A673 (cell line): ENCODE results near the gene UNK. TPM values are rescaled to one million over a fixed set of nuclear protein-coding genes. Genes with fewer than 3 reads are reported as not detected.
"Not testable (repeated sequence)": the region's sequence is repeated elsewhere in the genome, so short reads cannot be mapped to it uniquely, and the experiment has no call there.

Experiments used
- BruUV-seq: library from RNA; stranded (reverse); fragments of 400-500 nt; replicated peaks from 2 replicates; lab custom pipeline; 2021; lab: Mats Ljungman, UMichigan
- CTCF ChIA-PET: fragments of 300-600 bp; sonication (Branson Sonifier 250); formaldehyde crosslinking; loops from one replicate; lab custom pipeline; 2022; ENCODE audit warnings: antibody characterized with exemption; lab: Charles Lee
- POLR2A ChIA-PET: fragments of 300-600 bp; sonication (Branson Sonifier 250); formaldehyde crosslinking; loops from one replicate; lab custom pipeline; 2022; ENCODE audit warnings: antibody characterized with exemption; ENCODE audit not compliant: low non-redundant PET; lab: Charles Lee
- DNase-seq: peaks from one replicate; pipeline ENCODE4 v3.0.0-alpha.2; 2015; ENCODE audit warnings: low spot score
- H3K27ac ChIP-seq: fragments of 200-600 bp; sonication (generic); 2 replicates; pipeline ENCODE4 v1.5.1; 2016; ENCODE audit warnings: mixed run types, low read depth, mild to moderate bottlenecking, mixed read lengths, antibody characterized with exemption, low read length; ENCODE audit not compliant: poor library complexity, severe bottlenecking
- H3K27me3 ChIP-seq: fragments of 200-600 bp; sonication (generic); replicated peaks from 2 replicates; pipeline ENCODE4 v1.6.1; 2017; ENCODE audit warnings: mixed run types, low read depth, mild to moderate bottlenecking, mixed read lengths, antibody characterized with exemption, low read length; ENCODE audit not compliant: insufficient read depth, poor library complexity
- H3K36me3 ChIP-seq: fragments of 200-600 bp; sonication (generic); 2 replicates; pipeline ENCODE4 v1.6.1; 2016; ENCODE audit warnings: mixed run types, mild to moderate bottlenecking, mixed read lengths, antibody characterized with exemption, low read length; ENCODE audit not compliant: insufficient read depth, poor library complexity, severe bottlenecking
- H3K4me1 ChIP-seq: fragments of 200-600 bp; sonication (generic); 2 replicates; pipeline ENCODE4 v1.6.1; 2017; ENCODE audit warnings: mixed run types, mild to moderate bottlenecking, mixed read lengths, antibody characterized with exemption, low read length; ENCODE audit not compliant: insufficient read depth, poor library complexity, severe bottlenecking
- H3K4me3 ChIP-seq: fragments of 200-600 bp; sonication (generic); 2 replicates; pipeline ENCODE4 v1.5.1; 2016; ENCODE audit warnings: low read depth, mixed run types, mild to moderate bottlenecking, mixed read lengths, low read length; ENCODE audit not compliant: poor library complexity, severe bottlenecking
- H3K9me3 ChIP-seq: fragments of 200-600 bp; sonication (generic); 2 replicates; pipeline ENCODE4 v1.6.1; 2016; ENCODE audit warnings: mixed run types, low read depth, mild to moderate bottlenecking, mixed read lengths, antibody characterized with exemption, low read length; ENCODE audit not compliant: poor library complexity, severe bottlenecking
- EZH2 ChIP-seq: fragments of 200-600 bp; sonication (generic); IDR thresholded peaks from 2 replicates; pipeline ENCODE4 v1.6.1; 2017; ENCODE audit warnings: borderline replicate concordance, low read depth, mild to moderate bottlenecking, mixed read lengths, antibody characterized with exemption, low read length; ENCODE audit not compliant: poor library complexity, severe bottlenecking
- intact Hi-C: fragments of 100-400 bp; cut with micrococcal nuclease; formaldehyde crosslinking; loops from one replicate; pipeline ENCODE4 v1.10.0; 2022; ENCODE audit not compliant: unreplicated experiment
- total RNA-seq: library from RNA; stranded (reverse); gene quantifications from 2 replicates; pipeline ENCODE4 v1.2.3, GENCODE V29; 2021
- TF ChIP-seq, protein P1 (sequence below): fragments of 300-800, 200-600 bp; sonication (generic); conservative IDR thresholded peaks from 2 replicates; pipeline ENCODE4 v1.5.1; 2017; ENCODE audit warnings: low read depth, mild to moderate bottlenecking, antibody characterized with exemption, low read length, moderate library complexity, mixed read lengths

The UNK gene
- total RNA-seq, 1 experiment from 2014 or later: 53.2 TPM

DNA sequence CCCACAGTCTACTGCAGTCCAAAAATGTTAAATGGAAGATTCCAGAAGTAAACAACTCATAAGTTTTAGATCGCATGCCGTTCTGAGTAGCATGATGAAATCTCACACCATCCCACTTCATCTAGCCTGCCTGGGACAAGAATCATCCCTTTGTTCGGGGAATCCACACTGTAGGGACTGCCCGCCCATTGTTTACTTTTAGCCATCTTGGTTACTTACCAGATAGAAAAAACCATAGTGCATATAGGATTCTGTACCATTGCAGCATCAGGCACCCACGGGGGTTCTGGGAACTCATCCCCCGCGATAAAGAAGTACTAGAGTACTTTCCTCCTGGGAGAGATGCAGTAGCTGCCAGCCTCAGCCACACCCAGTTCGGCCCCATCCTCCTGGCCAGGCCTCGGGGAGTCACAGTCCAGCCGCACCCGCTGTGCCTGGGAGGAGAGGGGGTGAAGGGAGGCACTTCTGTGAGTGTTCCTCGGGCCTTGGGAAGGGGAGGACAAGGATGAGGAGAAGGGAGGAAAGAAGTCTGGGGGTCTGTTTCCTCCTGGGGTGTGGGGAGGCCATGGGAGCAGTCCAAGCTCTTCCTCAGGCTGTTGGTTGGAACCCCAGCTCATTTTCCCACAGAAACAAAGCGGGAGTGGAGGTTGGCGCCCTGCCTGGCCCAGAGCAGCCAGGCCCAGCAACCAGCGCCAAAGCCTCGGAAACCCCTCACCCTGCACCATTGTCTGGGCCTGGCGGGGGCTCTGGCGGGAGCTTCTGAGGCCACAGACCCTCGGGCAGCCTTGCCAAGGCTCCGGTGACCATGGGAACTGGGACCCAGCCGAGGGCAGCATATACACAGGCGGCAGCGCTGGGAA is 84.9 kb downstream of the UNK start:
- no peak for TF ChIP-seq EZH2
- TF ChIP-seq, protein P1, sequence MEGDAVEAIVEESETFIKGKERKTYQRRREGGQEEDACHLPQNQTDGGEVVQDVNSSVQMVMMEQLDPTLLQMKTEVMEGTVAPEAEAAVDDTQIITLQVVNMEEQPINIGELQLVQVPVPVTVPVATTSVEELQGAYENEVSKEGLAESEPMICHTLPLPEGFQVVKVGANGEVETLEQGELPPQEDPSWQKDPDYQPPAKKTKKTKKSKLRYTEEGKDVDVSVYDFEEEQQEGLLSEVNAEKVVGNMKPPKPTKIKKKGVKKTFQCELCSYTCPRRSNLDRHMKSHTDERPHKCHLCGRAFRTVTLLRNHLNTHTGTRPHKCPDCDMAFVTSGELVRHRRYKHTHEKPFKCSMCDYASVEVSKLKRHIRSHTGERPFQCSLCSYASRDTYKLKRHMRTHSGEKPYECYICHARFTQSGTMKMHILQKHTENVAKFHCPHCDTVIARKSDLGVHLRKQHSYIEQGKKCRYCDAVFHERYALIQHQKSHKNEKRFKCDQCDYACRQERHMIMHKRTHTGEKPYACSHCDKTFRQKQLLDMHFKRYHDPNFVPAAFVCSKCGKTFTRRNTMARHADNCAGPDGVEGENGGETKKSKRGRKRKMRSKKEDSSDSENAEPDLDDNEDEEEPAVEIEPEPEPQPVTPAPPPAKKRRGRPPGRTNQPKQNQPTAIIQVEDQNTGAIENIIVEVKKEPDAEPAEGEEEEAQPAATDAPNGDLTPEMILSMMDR: no peak
- Histone ChIP-seq H3K27ac (no peak overlapping the region), H3K27me3 (no peaks in the 10 kb centered on the region), H3K36me3 (no peaks in the 10 kb centered on the region), H3K9me3 (no peaks in the 10 kb centered on the region), H3K4me3 (no peak overlapping the region), H3K4me1 (no peaks in the 10 kb centered on the region)
- BruUV-seq: no TSS peak
- ChIA-PET CTCF (no interaction called here), POLR2A (no interaction called here)
- no peak for DNase-seq
- intact Hi-C loops: no loop called here

- H3K4me3 ChIP-seq, POLR2A ChIA-PET, CTCF ChIA-PET: not testable (repeated sequence)
These were observed 85.6 kb downstream of the UNK start for GRCh38 chr17:75870228-75870627.

GRCh38 chr17:75872434-75873351 is 88.1 kb downstream of the UNK start:
- POLR2A ChIA-PET: no interaction called here
- peaks cover 12% of the 10 kb centered on the region for H3K4me1 ChIP-seq
- no peaks in the 10 kb centered on the region for H3K36me3 ChIP-seq
- no peaks in the 10 kb centered on the region for H3K9me3 ChIP-seq
- H3K27ac ChIP-seq: no peak overlapping the region
- BruUV-seq: no TSS peak
- CTCF ChIA-PET: no interaction called here
- H3K4me3 ChIP-seq: no peak overlapping the region
- H3K27me3 ChIP-seq: peaks cover 3% of the 10 kb centered on the region
- no peak for DNase-seq
- TF ChIP-seq EZH2: no peak
- TF ChIP-seq, protein P1: no peak
- intact Hi-C loops: no loop called here

More at GRCh38 chr17:75870228-75870627, 85.6 kb downstream of the UNK start:
- DNase-seq, H3K9me3 ChIP-seq, BruUV-seq, H3K4me1 ChIP-seq, H3K36me3 ChIP-seq, H3K27ac ChIP-seq, intact Hi-C loops, H3K27me3 ChIP-seq: not testable (repeated sequence)
